ENCODE measurements around the gene FBXO30. TPM values are rescaled to one million over a fixed set of nuclear protein-coding genes. Genes with fewer than 3 reads are reported as not detected.

Gene FBXO30
- total and polyA plus RNA-seq, 9 of the 15 experiments (the other 6 are each of a cell fraction or from before 2014, with no cell fraction given), result 3.6 to 12.8 (median 7.1) TPM

- TF ChIP-seq NCOR1 (IDR thresholded peaks at IDR 0.05) (no peak), NR4A1 (CRISPR knock-in tag; IDR thresholded peaks at IDR 0.05) (no peak), NR4A1 (tag; IDR thresholded peaks at IDR 0.05) (no peak), EHMT2 (IDR thresholded peaks at IDR 0.05) (no peak), SRSF9 (IDR thresholded peaks at IDR 0.05; ENCODE audit: borderline replicate concordance, low read depth, low read length) (no peak), ZKSCAN3 (CRISPR knock-in tag; IDR thresholded peaks at IDR 0.05) (no peak), FOXJ2 (tag; IDR thresholded peaks at IDR 0.05) (no peak), E2F1 (CRISPR knock-in tag; IDR thresholded peaks at IDR 0.05) (no peak), ATF3 (IDR thresholded peaks at IDR 0.05) (peak; percentile 89), ATF3 (CRISPR knock-in tag; conservative IDR thresholded peaks at IDR 0.05) (no peak), PPARD (CRISPR knock-in tag; IDR thresholded peaks at IDR 0.05) (no peak), MTA1 (IDR thresholded peaks at IDR 0.05; ENCODE audit: borderline replicate concordance) (no peak), ZNF316 (IDR thresholded peaks at IDR 0.05) (0 out of 2 replicates have a peak, but pooled peaks have one; percentile 14), ZNF165 (CRISPR knock-in tag; IDR thresholded peaks at IDR 0.05; ENCODE audit: borderline replicate concordance) (no peak), CEBPG (CRISPR knock-in tag; IDR thresholded peaks at IDR 0.05) (no peak), CEBPG (tag; conservative IDR thresholded peaks at IDR 0.05 in 1 of 2, IDR thresholded peaks at IDR 0.05 in 1 of 2) (peak in 1 of 2 experiments; percentile 70; a peak in 2 of 4 replicates), CHD2 (IDR thresholded peaks at IDR 0.05; ENCODE audit: low read depth, low read length) (no peak), STAG1 (CRISPR knock-in tag; IDR thresholded peaks at IDR 0.05; ENCODE audit: borderline replicate concordance) (no peak), HDAC3 (IDR thresholded peaks at IDR 0.05; ENCODE audit: borderline replicate concordance, partially characterized antibody) (no peak), CLOCK (CRISPR knock-in tag; IDR thresholded peaks at IDR 0.05; ENCODE audit: borderline replicate concordance) (no peak), CTBP1 (IDR thresholded peaks at IDR 0.05; ENCODE audit: borderline replicate concordance) (no peak), SP1 (CRISPR knock-in tag; IDR thresholded peaks at IDR 0.05) (no peak), SLC30A9 (CRISPR knock-in tag; IDR thresholded peaks at IDR 0.05) (no peak), SRF (CRISPR knock-in tag; IDR thresholded peaks at IDR 0.05) (no peak)
These were observed 6.4 kb downstream of the FBXO30 start (continued) for GRCh38 chr6:145808239-145808638.

Data from K562 (cell line).